Pons (tissue), 1 donor: ENCODE data around the gene SCO2.
"Not testable (repeated sequence)": the region's sequence is repeated elsewhere in the genome, so short reads cannot be mapped to it uniquely, and the experiment has no call there.

ENCODE experiments used
- DNase-seq: peaks from one replicate; pipeline ENCODE4 v3.0.0-alpha.2; 2016; ENCODE audit warnings: low spot score

The SCO2 gene

GRCh38 chr22:50520184-50520583 is 5.2 kb downstream of the SCO2 start:
- not testable (repeated sequence) for DNase-seq

GRCh38 chr22:50519151-50519550 is 6.2 kb downstream of the SCO2 start:
- DNase-seq = no peak

- no peak for DNase-seq
Observed at GRCh38 chr22:50518606-50519005, 6.8 kb downstream of the SCO2 start.

- DNase-seq = no peak
Observed at GRCh38 chr22:50517495-50518260, 7.7 kb downstream of the SCO2 start.

GRCh38 chr22:50516891-50517290 is 8.5 kb downstream of the SCO2 start:
- DNase-seq = no peak

- DNase-seq = no peak
Observed at GRCh38 chr22:50516068-50516467, 9.3 kb downstream of the SCO2 start.

GRCh38 chr22:50513175-50513574 is 12.2 kb downstream of the SCO2 start:
- no peak for DNase-seq

- no peak for DNase-seq
Observed at GRCh38 chr22:50508897-50509296, 16.5 kb downstream of the SCO2 start.

GRCh38 chr22:50507991-50508884 is 17.2 kb downstream of the SCO2 start, which contains the start of gene NCAPH2:
NCAPH2 (plus strand) TSS chr22:50508224; CDS start chr22:50508338, 114 bp downstream.
- DNase-seq = peak; percentile 94

- peak; percentile 65 for DNase-seq
Observed at GRCh38 chr22:50507421-50507990, 17.9 kb downstream of the SCO2 start, which contains the start of gene LMF2. LMF2 (minus strand) TSS chr22:50507702; CDS start chr22:50507675, 27 bp downstream.

- DNase-seq = no peak
Observed at GRCh38 chr22:50506611-50507420, 18.6 kb downstream of the SCO2 start.

GRCh38 chr22:50505776-50506610 is 19.4 kb downstream of the SCO2 start:
- no peak for DNase-seq

- DNase-seq = no peak
Observed at GRCh38 chr22:50505276-50505775, 20.1 kb downstream of the SCO2 start.

GRCh38 chr22:50504369-50505211 is 20.8 kb downstream of the SCO2 start:
- DNase-seq = no peak

GRCh38 chr22:50503475-50504145 is 21.8 kb downstream of the SCO2 start:
- no peak for DNase-seq

GRCh38 chr22:50502628-50503474 is 22.5 kb downstream of the SCO2 start:
- no peak for DNase-seq

GRCh38 chr22:50502096-50502495 is 23.3 kb downstream of the SCO2 start:
- DNase-seq = no peak

- no peak for DNase-seq
Observed at GRCh38 chr22:50500452-50500851, 24.9 kb downstream of the SCO2 start.
